Measurements from ENCODE around the gene KRTAP1-4.
"Not testable (repeated sequence)": the region's sequence is repeated elsewhere in the genome, so short reads cannot be mapped to it uniquely, and the experiment has no call there.

The KRTAP1-4 gene, protein sequence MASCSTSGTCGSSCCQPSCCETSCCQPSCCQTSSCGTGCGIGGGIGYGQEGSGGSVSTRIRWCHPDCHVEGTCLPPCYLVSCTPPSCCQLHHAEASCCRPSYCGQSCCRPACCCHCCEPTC
- 0 reads per million in 2 donors for total RNA-seq

DNA sequence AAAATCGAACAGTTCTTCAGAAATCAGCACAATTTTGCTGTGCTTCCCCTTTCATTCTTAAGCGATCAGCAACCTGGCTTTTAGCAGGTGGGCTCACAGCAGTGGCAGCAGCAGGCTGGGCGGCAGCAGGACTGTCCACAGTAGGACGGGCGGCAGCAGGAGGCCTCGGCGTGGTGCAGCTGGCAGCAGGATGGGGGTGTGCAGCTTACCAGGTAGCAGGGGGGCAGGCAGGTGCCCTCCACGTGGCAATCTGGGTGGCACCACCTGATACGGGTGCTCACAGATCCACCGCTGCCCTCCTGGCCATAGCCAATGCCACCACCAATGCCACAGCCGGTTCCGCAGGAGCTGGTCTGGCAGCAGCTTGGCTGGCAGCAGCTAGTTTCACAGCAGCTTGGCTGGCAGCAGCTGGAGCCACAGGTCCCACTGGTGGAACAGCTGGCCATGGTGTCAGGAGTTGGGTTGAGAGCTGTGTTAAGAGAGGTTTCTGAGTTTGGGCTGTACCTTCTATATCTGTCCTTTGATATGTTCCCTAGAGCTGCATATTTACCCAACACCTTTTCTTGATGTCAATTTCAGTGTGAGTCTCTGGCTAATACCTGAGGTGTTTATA is at the start of gene KRTAP1-4:
KRTAP1-4 (minus strand) TSS at position 563 of the 613 bp plus-strand sequence; CDS start at position 446, 117 bp downstream.
- no peak for DNase-seq

DNA sequence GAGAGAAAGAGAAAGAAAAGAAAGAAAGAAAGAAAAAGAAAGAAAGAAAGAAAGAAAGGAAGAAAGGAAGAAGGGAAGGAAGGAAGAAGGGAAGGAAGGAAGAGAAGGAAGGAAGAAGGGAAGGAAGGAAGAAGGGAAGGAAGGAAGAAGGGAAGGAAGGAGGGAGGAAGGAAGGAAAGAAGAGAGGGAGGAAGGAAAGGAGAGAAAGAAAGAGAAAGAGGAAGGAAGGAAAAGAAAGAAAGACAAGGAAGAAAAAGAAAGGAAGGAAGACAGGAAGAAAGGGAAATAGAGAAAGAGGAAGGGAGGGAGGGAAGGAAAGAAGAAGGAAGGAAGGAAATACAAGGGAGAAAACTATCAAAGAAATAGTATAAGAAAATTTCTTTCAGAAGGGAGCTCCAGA is 46.8 kb upstream of the KRTAP1-4 start:
- DNase-seq = no peak

DNA sequence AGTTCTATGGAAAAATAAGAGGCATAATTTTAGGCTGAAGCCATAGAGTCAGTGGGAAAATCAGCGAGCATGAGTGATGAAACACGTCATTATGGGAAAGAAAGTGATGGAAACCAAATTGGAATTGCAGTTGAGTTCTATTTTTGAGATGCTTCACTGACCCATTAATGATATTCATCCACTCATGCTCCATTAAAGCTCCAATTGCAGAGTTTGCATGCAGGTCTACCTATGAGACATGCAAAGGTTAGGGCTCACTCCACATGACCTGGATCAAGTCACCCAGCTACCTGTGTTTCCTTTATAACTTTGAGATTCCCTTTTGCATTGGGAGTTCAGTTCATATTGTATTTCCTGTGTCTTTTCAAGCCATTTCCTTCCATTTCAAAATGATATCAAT is 43.7 kb upstream of the KRTAP1-4 start:
- no peak for DNase-seq

DNA sequence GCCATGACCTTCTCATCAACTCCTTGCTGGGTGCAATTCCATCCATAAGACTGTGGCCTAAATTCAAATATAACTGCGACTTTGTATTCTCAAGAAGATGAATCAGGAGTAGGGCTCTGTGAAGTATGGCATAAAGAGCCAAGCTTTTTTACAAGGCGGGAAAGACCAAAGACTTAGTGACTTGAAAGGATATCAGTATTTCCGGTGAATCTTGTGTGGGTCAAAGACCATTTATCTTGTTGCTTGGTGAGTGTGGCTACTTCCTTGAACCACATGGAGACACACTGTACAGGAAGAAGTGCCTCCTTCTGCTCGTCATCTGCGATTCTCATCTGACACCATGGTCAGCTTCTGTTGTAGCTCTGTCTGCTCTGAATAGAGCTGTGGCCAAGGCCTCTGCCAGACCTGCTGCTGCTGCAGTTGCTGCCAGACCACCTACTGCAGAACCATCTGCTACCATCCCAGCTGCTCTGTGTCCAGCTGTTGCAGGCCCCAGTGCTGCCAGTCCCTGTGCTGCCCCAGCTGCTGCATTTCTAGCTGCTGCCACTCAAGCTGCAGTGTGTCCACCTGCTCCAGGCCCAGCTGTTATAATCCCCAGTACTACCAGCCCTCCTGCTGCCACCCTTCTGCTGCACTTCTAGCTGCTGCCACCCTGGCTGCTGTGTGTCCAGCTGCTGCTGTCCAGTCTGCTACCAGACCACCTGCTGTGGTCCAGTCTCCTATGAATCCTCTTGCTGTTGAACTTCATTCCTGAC is 41.8 kb upstream of the KRTAP1-4 start:
- DNase-seq = no peak

GRCh38 chr17:41069031-41069430 is 39.0 kb upstream of the KRTAP1-4 start:
- DNase-seq = no peak

GRCh38 chr17:41067281-41067680 is 37.3 kb upstream of the KRTAP1-4 start:
- DNase-seq = no peak

DNA sequence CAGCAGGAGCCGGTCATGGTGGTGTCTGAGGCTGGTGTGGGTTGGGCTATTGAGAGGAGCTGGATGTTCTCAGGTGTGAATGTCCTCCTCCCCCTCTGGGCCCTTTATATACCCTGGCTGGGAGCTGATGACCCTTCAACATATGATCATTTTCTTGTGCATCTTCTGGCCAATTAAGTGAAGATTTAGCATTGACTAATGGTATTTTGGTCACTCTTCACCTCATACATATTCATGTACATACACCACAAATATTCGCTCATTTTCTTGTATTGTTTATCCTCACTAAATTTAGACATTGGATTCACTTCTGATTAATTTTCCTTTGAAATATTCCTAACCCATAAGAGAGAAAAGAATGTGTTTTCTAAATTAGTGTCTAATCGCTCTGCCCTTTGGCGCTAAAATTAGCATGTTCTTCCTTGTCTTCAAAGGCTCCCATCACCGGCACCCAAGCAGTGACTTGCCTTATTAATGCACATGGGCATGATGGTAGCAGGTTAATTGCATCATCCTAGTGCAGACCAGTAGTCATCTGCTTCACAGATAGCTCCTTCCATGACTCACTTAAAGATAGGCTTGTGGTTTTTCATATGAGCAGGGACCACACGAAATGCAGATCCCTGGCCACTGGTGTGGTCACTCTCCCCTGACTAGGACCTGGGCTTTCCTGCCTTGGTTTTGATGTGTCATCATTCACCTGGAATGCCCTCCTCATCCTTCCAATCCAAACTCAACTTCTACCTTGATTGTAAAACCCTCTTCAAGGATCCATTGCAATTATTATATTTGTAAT is 36.0 kb upstream of the KRTAP1-4 start, which contains the start of gene KRTAP2-4:
KRTAP2-4 (minus strand) TSS at position 51 of the 796 bp plus-strand sequence; CDS start at position 17, 34 bp downstream.
- DNase-seq = no peak

- DNase-seq = not testable (repeated sequence)
These were observed 35.2 kb upstream of the KRTAP1-4 start for GRCh38 chr17:41065016-41065689.

GRCh38 chr17:41064301-41064700 is 34.3 kb upstream of the KRTAP1-4 start:
- DNase-seq = no peak

- no peak for DNase-seq
These were observed 33.5 kb upstream of the KRTAP1-4 start for GRCh38 chr17:41063449-41063848.

DNA sequence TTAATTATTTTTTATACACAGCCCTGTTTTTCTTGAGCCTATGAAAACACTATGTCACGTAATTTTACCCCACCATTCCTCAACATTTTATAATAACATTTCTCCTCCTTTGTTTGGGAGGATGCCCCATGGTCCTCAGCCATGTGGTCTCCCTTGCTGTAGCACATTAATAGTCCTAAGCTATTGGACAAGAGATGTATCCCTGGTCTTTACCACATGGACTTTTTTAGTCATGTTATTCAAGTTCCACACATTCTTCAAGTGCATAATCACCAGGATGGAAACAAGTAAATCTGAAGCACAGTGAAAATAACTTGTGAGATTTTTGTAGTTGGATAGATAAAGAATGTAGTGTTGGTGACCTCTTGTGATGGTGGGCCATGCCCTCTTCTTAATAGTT is 32.0 kb upstream of the KRTAP1-4 start:
- DNase-seq = no peak

DNA sequence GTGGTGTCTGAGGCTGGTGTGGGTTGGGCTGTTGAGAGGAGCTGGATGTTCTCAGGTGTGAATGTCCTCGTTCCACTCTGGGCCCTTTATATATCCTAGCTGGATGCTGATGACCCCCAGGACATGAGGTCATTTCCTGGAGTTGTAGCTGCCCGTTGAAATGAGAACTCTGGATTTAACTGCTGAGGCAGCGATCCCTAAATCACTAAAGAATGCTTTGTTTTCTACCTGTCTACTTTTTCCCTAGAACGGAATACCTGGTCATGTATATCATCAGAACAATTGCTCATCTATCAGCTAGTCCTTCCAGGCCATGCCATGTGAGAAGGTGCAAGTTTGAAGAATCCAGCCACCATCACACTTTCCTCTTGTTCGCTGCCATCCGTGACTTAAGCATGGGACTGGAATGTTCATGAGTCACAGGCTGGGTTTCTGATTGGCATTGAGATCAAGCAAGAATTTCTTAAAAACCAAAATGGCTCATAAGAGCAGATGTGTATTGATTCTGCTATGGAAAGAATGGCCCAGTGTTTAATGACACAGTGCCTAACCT is 30.1 kb upstream of the KRTAP1-4 start, which contains the start of gene KRTAP2-3:
KRTAP2-3 (minus strand) TSS at position 63 of the 553 bp plus-strand sequence. CDS start 64 bp downstream, outside the sequence.
- no peak for DNase-seq

GRCh38 chr17:41059276-41060051 is 29.5 kb upstream of the KRTAP1-4 start:
- DNase-seq = not testable (repeated sequence)

GRCh38 chr17:41058741-41059140 is 28.7 kb upstream of the KRTAP1-4 start:
- DNase-seq = no peak

- DNase-seq = no peak
These were observed 27.6 kb upstream of the KRTAP1-4 start for GRCh38 chr17:41057547-41057946.

DNA sequence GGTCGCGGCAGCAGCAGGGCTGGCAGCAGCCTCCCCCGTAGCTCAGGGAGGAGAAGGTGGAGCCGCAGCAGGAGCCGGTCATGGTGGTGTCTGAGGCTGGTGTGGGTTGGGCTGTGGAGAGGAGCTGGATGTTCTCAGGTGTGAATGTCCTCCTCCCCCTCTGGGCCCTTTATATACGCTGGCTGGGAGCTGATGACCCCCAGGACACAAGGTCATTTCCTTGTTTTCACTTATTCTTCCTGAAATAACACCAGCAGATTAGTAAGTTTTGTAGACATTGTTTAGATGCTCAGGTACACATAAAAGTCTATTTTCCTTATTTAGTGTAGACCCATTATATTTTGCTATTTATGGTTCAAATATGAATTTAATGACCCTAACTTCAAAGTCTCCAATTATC is 25.1 kb upstream of the KRTAP1-4 start, which contains the start of gene KRTAP2-2:
KRTAP2-2 (minus strand) TSS at position 101 of the 400 bp plus-strand sequence; CDS start at position 82, 19 bp downstream.
- not testable (repeated sequence) for DNase-seq

- not testable (repeated sequence) for DNase-seq
These were observed 24.6 kb upstream of the KRTAP1-4 start for GRCh38 chr17:41054556-41054955.

GRCh38 chr17:41054025-41054424 is 24.0 kb upstream of the KRTAP1-4 start:
- DNase-seq = no peak

DNA sequence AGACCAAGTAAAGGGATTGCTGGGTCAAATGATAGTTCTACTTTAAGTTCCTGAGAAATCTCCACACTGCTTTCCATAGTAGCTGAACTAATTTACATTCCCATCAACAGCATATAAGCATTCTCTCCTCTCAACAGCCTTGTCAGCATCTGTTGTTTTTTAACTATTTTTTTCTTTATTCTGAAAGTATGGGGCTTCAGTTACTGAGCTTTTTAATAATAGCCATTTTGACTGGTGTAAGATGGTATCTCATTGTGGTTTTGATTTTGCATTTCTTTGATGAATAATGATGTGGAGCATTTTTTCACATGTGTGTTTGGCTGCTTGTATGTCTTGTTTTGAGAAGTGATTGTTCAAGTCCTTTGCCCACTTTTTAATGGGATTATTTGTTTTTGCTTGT is 22.6 kb upstream of the KRTAP1-4 start:
- no peak for DNase-seq

DNA sequence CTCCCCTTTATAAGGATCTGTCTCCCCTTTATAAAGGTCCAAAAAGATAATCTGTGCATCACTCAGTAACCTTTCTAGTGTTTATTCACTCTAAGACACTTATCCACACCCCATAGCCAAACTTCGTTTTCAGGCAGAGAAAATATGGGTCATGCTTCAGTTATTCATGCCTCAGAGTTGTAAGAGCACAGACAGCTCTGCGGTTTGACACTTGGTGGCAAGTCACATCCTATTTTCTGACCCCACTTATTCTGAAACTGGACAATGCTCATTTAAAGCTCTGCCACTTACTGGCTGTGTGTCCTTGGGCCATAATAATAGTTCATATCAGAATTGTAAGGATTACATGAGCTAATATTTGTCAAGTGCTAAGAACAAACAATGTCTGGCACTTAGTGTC is 19.1 kb upstream of the KRTAP1-4 start:
- DNase-seq = no peak

DNA sequence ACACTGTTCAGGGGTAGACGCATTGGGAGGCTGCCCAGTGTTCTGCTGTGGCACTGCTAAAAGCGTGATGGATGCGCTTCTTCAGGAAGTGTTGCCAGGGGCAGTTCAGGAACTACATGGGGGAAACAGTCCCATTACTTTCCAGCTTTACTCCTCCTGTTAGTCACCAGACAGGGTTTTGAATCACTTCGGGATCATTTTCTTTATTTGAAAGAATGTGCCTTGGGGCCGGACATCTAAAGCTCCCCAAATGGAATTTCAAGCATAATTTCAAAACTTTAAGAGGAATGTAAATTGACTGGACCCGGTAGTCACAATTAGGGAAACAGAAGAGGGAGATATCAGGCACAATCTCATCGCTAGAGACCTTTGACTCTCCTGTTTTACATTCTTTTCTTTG is 18.4 kb upstream of the KRTAP1-4 start:
- DNase-seq = no peak

All from activated gamma-delta T cell (primary cell).